Tibial nerve (tissue), 3 donors: ENCODE data around the gene ACTR1A.

Experiments
- CTCF ChIP-seq, 5 experiments: fragments of 200-600 bp in 3 of 5; fragments of 450-650 bp in 2 of 5; sonication (generic) in 3 of 5; IDR thresholded peaks; one replicate each; pipeline ENCODE4 v1.5.1; 2016 to 2019; ENCODE audit warnings: antibody characterized with exemption in 5 of 5, mild to moderate bottlenecking in 3 of 5, moderate library complexity in 2 of 5
- POLR2A ChIP-seq, 2 donors: fragments of 450-650 bp; IDR thresholded peaks; one replicate each; pipeline ENCODE4 v1.6.1; 2017; ENCODE audit warnings: antibody characterized with exemption in 2 of 2, mild to moderate bottlenecking in 2 of 2, moderate library complexity in 2 of 2

- no peak for TF ChIP-seq CTCF (IDR thresholded peaks at IDR 0.05)
- no peak for TF ChIP-seq POLR2A (IDR thresholded peaks at IDR 0.05)
Measured at GRCh38 chr10:102452672-102453340, 49.7 kb downstream of the ACTR1A start.
